Stimulated activated CD4-positive, alpha-beta T cell treated with anti-CD3 and anti-CD28 coated beads, Interleukin-1b, Interleukin-23, amount 100 ng/mL, for 4 hours (primary cell): ENCODE measurements around the gene FLT4.
"Not testable (repeated sequence)": the region's sequence is repeated elsewhere in the genome, so short reads cannot be mapped to it uniquely, and the experiment has no call there.

Experiments used
- DNase-seq, 2 donors: peaks; one replicate each; pipeline ENCODE4 v3.0.0-alpha.2; 2020; ENCODE audit warnings: low read depth in 2 of 2

Gene FLT4

DNA sequence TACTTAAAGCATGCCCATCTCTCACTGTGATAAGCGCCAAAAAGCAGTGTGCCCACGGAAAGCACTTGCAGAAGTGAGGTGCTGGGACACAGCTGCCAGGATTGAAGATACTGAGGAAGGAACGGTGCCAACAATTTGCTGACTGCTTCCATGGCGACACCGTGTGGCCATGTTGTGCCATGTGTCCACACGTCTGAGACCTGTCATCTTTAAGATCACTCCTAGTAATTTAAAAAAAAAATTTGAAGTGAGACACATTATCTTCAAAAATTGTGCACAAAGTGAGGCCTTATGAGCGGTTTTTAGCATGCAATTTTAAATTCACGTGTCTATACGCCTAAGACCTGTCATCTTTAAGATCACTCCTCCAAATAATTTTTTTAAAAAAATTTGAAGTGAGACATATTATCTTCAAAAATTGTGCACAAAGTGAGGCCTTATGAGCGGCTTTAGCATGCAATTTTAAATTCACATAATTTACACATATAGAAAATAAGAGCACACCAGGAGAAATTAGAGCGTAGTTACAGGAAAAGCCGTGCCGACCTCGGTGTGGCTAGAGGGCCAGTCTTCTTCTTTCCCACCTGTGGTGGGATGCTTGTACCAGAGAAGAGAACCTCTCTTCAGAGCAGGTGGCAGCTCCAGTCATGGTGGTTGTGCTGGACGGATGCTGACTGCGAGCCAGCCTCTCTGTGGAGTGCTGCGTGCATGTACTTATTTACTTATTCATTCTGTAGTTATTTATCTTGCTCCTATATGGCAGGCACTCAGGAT lies 21.4 kb upstream of the FLT4 start:
- peak; percentile 17 to 38 for DNase-seq

DNA sequence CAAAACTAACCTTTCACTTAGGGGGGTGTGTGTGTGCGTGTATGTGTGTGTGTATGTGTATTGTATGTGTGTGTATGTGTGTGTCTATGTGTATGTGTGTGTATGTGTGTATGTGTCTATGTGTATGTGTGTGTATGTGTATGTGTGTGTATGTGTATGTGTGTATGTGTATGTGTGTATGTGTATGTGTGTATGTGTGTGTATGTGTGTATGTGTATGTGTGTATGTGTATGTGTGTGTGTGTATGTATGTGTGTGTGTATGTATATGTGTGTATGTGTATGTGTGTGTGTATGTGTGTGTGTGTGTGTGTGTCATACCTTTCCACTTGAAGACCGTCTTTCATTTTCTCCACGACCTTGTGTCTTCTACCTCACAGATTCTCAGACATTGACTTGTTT lies 20.8 kb upstream of the FLT4 start:
- no peak for DNase-seq

DNA sequence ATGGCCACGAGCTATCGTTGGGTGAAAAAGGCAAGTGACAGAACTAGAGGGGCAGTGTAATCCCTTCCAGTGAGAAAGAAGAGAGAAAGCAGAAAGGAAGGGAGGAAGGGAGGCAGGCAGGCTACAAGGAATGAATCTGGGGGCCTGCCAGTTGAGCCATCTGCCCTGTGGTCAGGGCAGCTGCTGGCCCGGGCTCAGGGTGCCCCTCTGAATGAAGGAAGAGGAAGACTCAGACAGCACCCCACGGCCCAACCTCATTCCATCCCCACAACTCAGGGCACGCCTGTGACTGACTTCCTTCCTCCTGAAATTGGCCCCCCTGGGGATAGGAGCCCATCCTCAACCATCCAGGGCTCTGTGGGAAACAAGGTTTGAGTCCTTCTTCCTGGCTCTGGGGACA lies 20.3 kb upstream of the FLT4 start:
- no peak for DNase-seq

DNA sequence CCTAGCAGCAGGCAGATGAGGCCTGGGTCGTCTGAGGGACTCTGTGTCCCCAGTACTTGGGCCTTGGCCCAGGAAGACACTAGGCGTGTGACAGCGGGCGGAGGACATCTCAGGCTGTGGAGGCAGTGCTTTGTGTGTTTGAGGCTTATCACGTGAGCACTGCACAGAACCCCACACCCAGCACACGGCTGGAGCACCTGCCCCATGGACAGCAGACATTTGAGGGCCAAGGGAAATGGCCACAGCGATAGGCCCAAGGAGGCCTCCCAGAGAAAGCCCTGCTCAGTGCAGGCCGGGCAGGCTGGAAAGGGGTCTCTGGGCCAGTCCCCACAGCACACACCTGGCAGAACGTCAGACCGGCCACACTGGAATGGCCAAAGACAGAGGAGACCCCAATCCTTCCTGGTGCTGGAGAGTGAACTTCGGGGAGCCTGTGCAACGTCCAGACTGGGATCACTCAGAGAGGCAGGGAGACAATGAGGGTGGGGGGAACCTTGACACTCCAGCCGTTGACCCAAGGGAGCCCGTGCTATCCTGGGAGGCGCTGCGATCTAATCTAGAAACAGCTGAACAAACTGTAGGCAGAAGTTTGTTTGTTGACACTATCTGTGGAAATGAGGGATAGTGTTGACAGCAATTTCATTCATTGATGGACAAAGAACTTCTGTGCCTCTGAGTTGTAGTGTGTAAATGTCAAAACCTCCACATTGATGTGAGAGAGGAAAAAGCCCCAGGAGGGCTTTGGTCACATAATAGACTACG lies 19.6 kb upstream of the FLT4 start:
- no peak for DNase-seq

DNA sequence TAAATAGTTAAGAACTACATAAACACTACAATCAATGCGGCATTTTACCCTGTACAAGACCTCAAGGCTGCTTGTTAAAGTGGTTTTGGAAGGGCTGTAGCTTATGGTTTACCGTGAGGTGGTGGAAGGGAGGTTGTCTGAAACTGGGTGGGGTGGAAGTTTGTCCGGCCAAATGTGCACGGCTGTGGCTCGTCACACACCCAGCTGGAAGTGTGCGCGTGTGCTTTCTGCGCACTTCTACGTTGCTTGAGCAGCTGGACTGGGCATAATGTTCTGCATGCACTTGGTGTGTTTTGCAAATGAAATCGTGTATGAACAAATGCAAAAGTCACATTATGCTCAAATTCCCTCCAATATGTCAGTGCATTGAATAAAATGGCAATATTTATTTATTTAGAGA lies 17.4 kb upstream of the FLT4 start:
- DNase-seq, result no peak

DNA sequence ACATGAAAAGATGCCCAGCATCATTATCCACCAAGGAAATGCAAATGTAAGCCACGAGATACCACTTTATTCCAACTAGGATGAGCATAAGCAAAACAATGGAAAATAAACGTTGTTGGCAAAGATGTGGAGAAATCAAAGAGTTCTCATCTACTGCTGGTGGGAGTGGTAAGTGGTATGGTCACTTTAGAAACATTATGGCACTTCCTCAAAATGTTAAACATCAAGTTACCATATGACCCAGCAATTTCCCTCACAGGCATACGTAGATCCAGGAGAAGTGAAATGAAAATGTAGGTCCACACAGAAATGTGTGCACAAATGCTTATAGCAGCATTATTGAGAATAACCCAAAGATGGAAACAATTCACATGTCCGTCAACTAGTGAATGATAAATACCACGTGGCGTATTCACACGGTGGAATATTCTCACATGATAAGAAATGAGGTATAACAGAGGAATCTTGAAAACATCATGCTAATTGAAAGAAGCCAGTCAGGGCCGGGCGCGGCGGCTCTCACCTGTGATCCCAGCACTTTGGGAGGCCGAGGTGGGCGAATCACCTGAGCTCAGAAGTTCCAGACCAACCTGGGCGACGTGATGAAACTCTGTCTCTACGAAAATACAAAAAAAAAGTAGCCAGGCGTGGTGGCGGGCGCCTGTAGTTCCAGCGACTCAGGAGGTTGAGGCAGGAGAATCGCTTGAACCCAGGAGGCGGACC lies 16.4 kb upstream of the FLT4 start:
- no peak for DNase-seq

DNA sequence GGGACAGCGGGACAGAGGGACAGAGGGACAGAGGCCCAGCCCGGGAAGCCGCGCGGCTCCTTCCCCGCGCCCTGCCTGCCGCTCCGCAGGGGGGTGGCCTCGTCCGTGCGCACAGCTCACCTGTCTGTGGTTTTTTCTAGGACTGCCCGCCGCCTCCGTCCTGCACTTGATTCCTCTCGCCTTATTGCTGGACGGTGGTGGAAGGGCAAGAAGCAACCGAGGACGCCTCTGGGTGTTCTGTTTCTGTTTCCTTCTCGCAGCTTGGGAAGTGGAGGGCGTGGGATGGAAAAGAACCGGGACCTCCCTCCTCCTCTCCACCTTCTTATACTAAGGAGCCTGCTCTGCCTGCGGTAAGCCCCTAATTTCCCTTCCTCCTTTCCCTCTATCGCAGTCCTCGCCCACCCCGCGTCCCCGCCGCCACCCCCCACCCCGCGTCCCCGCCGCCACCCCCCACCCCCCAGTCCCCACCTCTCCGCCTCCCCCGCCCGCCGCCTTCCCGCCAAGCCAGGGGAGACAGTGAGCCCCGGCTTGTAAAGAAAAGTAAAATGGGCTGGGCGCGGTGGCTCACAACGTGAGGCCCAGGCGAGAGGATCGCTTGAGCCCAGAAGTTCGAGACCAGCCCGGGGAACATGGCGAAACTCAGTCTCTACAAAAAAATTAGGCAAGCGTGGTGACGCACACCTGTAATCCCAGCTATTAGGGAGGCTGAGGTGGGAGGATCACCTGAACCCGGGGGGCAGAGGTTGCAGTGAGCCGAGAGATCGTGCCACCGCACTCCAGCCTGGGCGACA lies 9.6 kb upstream of the FLT4 start:
- DNase-seq, result no peak

DNA sequence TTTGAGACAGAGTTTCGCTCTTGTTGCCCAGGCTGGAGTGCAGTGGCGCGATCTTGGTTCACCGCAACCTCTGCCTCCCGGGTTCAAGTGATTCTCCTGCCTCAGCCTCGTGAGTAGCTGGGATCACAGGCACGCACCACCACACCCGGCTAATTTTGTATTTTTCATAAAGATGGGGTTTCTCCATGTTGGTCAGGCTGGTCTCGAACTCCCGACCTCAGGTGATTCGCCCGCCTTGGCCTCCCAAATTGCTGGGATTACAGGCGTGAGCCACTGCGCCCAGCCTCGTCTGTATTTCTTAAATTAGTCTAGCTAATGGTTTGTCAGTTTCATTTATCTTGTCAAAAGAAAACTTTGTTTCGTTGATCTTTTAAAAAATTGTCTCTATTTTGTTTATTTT lies 5.8 kb upstream of the FLT4 start:
- DNase-seq, result not testable (repeated sequence)

DNA sequence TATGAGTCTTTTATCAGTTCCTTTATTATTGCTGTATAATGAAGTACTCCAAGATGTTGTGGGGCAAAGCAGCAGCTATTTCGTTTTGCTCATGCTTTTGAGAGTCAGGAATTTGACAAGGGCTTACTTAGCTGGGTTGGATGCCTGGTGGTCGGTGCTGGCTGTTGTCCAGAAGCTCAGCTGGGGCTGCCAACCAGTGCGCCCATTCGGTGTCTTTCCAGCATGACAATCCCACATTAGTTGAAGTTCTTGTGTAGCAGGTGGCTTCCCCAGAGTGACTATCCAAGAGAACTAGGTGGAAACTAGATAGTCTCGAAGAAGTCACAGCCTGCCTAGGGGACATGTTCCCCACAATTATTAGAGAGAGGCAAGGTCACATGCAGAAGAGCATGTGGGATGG lies 3.4 kb upstream of the FLT4 start:
- DNase-seq, result no peak

DNA sequence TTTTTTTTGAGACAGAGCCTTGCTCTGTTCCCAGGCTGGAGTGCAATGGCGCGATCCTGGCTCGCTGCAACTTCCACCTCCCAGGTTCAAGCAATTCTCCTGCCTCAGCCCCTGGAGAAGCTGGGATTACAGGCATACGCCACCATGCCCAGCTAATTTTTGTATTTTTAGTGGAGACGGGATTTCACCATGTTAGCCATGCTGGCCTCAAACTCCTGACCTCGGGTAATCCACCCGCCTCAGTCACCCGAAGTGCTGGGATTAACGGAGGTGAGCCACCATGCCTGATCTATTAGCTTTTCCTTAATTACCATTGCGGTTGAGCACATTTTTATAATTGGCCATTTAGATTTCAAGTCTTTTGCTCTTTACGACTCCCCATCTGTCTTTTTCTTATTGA lies 2.9 kb upstream of the FLT4 start:
- DNase-seq, result no peak

DNA sequence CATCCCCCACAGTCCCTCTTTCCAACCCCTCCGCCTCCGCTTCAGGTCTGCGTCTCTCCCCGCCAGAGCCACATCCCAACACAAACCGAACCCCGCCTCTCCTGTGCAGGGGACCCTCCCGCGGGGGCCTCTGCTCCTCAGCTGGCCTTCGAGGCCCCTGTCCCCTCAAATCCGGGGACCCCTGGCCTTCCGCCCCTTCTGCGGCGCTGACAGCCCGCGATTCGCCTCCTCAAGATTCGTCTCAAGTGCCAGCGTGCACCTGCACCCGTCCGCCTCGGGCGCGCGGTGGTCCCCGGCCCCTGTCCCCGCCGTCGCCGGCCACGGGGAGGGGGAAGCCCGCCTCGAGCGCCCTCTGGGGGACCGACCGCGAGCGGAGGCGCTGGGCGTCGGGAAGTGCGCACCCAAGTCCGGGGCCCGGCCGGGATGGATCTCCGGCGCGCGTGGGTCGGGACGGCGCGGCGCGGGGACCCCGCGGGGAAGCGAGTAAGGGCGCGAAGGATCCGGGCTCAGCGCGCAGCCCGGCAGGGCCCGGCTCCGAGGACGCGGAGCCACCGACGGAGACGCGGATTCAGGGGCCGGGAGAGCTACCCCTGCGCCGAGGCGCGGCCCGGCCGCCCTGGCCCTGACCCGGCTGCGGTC lies 623 bp downstream of the FLT4 start:
- DNase-seq, result peak in 1 of 2 donors; percentile 27

DNA sequence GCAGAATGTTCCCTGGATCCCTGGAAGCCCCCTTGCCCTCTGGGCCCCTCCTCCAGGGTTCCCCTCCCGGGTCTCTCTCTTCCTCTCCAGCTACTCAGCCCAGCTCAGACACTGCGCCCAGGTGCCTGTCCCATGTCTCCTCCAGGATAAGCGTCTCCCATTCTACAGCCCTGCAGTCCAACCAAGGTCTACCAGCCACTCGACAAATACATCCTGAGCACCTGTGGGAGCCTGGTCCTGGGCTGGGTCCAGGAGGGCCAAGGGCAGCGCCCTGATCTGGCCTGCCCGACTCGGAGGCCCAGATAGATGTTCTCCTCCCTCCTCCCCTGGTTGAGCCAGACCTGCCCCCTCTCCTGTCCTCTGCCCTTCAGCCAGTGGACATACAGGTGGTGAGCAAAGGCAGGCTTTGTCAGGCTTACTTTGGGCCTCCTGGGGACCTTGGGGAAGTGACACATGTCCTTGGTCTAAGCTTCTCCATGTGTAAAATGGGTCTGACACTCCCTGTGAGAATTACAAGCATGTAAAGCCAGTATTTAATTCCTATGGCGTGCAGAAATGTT lies 1.4 kb downstream of the FLT4 start:
- no peak for DNase-seq

DNA sequence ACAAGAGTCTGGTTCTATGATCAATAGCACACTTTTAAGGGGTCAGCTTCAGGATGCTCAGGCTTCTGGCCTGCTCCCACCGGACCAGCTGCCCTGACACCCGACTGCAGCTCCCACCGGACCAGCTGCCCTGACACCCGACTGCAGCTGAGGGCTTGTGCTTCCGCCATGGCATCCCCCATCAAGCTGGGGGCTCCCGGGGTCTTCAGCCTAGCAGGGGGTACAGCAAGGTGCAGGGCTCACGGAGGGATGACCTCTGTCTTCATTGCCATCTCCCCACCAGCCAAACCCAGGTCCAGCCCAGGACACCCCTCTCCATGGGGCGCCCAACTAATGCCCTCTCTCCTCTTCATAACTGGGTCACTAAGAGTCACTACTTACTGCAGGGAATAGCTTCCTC lies 1.9 kb downstream of the FLT4 start:
- DNase-seq, result no peak

DNA sequence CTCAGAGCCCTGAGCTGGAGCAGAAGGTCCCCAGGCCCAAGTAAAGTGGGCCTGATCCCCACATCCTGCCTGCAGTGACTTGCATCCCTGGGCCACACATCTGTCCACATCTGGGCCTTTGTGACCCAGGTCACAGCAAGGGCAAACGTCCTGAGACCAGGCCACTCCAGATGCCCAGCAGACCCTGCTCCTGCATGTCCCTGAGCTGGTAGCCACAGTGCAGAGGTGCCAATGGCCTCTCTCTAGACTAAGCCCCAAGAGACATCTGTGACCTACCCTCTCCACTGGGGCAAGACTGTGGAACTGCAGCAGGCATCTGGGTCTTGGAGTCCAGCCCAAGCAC lies 2.5 kb downstream of the FLT4 start:
- DNase-seq, result no peak

DNA sequence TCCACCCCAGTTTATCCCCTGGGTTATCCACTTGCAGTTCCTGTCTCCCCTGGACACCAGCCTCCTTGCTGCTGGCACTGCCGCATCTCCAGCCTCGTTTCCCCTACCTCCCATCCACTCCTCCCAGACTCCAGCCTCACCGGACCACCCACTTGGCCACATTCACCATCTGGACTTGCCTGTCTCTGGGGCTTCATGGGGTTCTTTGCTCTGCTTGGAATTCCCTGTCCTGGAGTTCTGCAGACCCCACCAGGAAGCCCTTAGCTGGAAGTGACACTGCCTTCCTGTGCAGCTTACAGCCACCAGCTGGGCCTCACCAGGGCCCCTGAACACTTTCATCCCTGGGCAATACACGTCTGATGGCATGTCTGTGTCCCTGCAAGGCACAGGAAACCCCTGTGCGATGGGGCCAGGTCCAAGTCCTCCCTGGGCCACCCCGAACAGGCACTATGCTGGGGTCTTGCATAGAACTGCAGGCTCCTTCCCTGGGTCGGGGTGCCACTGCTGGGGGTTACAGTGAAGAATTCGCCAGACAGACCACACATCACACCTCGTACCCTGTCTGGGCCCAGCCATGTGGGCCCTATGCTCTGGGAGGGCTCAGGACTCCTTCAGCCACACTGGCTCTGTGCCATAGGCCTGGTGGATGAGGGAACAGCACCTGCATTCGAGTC lies 3.0 kb downstream of the FLT4 start:
- DNase-seq, result no peak

DNA sequence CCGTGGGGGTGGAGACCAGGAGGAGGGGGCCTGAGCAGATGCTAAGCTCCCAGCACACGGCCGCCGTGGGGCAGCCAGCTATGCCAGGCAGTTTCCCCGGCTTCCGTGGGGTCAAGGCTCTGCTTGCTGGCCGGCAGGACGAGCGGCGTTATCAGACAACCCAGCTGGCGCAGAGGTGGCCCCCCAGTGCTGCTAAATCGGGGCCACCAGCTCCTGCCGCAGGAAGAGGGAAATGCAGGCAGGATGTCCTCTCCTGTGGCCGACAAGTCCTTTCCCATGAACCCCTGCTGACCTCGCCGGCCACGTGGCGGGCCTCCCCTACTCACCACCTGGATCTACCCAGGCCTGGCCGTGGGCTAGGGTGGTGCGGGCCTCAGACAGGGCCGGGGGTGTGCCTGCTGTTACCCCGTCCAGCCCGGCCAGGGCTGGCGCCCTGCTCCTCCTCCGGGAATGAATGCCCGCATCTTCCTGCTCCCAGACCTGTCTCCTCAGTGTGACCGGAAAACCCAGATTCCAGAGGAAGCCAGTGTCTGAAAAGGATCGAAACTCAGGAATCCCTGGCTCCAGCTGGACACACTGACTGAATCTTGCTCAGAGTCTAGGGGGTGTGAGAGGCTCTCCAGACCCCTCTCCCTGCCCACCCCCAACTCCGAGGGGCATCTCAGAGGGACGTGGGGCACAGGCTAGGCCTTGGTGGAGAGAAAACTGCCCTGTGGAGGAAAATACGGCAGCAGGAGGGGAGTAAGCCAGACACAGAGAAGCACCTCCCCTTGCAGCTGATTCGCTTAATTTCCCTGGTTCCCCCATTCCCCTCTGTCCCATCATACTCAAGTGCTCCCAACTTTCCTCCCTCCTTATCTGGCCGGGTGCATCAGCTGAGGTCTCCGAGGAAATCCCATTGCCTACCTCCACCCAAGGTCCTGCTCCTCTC lies 3.9 kb downstream of the FLT4 start:
- DNase-seq, result no peak

DNA sequence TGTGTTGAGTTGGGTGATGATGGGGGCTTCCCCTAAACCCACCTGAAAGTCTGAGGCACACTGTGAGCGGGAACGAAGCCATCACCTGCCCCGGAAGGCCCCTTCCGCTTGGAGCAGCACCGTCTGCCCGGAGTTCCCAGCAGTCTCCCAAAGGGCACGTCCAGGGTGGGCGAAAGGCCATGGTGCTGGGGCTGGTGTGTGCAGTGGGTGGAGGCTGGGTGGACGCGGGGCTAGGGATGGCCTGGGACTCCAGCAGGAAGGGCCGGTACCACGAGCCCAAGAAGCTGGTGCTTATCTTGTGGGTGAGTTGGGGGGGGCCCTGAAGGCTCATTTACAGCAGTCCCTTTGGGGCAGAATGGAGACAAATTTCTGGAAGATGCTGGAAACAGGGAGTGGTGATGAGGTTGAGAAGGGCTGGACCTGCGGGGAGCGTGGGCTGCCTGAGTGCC lies 4.6 kb downstream of the FLT4 start:
- DNase-seq, result no peak

DNA sequence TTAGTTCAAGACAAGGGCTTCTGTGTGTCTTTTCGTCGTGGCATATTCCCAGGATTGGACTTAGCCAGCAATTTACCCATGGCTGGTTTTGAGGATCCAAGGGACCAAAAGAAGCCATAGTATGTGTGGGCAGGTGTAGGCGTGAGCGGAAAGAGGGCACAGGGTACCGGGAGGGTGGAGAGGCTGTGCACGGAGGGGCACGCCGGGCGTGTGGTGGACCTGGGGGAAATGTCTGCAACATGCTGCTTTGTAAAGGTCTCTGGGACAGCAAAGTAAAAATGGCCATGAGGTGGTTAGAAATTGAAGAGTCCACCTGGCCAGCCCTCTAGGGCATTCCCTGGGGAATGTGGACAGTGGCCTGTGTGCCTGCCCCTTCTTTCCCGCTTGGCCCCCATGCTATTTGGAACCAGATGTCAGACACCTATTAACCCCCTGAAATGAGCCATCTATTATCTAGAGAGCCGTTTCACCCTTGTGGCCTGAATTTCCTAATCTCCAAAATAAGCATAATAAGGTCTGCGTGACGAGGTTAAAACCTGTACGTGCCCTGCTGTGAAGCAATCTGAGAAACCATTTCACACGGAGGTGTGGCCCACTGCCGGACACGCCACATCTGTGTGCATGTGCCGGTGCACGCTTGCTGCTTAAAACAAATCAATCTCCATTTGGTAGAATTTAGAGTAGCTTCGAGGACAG lies 5.1 kb downstream of the FLT4 start:
- no peak for DNase-seq
